ENCODE measurements around the gene ATN1.

GRCh38 chr12:6946920-6947374 lies 19.2 kb downstream of the ATN1 start:
- TF ChIP-seq CTCF (conservative IDR thresholded peaks at IDR 0.05; ENCODE audit: low read depth, low read length) = no peak
- TF ChIP-seq EZH2 (IDR thresholded peaks at IDR 0.05; ENCODE audit: borderline replicate concordance, low read depth, low read length, poor library complexity, severe bottlenecking) = no peak

Measured in A673 (cell line).